DOHH2 (cell line): Measurements from ENCODE around the gene DNAI1.

Experiments
- CTCF ChIP-seq: fragments of 200-600 bp; sonication (generic); IDR thresholded peaks from one replicate; pipeline ENCODE4 v1.5.1; 2014; ENCODE audit warnings: antibody characterized with exemption, mild to moderate bottlenecking, low read depth, low read length; ENCODE audit not compliant: poor library complexity, severe bottlenecking
- EZH2phosphoT487 ChIP-seq: fragments of 200-600 bp; sonication (generic); IDR thresholded peaks from 2 replicates; pipeline ENCODE4 v1.6.1; 2017; ENCODE audit warnings: borderline replicate concordance, mild to moderate bottlenecking, antibody characterized with exemption, low read length, moderate library complexity, mixed read lengths

GRCh38 chr9:34546102-34546833, 87.7 kb downstream of the DNAI1 start:
- TF ChIP-seq EZH2phosphoT487 (no peak), CTCF (no peak)
